Heart right ventricle (tissue), 16 donors: ENCODE results near the gene GFRA3. TPM values are rescaled to one million over a fixed set of nuclear protein-coding genes. Genes with fewer than 3 reads are reported as not detected.
"Not testable (repeated sequence)": the region's sequence is repeated elsewhere in the genome, so short reads cannot be mapped to it uniquely, and the experiment has no call there.

Experiments
- ATAC-seq, 8 donors: fragments of 200-7000 bp; cut with Tn5 transposase; one replicate each; pipeline ENCODE4 v1.9.1; 2020; ENCODE audit warnings: mild to moderate bottlenecking in 8 of 8, moderate library complexity in 8 of 8, moderate number of reproducible peaks in 1 of 8
- DNase-seq, 2 donors: peaks; one replicate each; pipeline ENCODE4 v3.0.0-alpha.2; 2020
- H3K27ac ChIP-seq, 10 donors: fragments of 200-600 bp; sonication (generic) in 2 of 10; one replicate each; pipeline versions ENCODE4 v1.5.0 to v1.8.0; 2020 to 2022; ENCODE audit warnings: mild to moderate bottlenecking in 3 of 10
- H3K27me3 ChIP-seq, 7 donors: fragments of 200-600 bp; one replicate each; pipeline ENCODE4 v1.8.0; 2021 to 2022; ENCODE audit warnings: mild to moderate bottlenecking in 2 of 7
- H3K36me3 ChIP-seq, 9 donors: fragments of 200-600 bp; sonication (generic) in 1 of 9; one replicate each; pipeline versions ENCODE4 v1.5.0 to v1.8.0; 2020 to 2022; ENCODE audit warnings: mild to moderate bottlenecking in 2 of 9
- H3K4me1 ChIP-seq, 9 donors: fragments of 200-600 bp; sonication (generic) in 1 of 9; one replicate each; pipeline versions ENCODE4 v1.5.0 to v1.8.0; 2020 to 2022; ENCODE audit warnings: mild to moderate bottlenecking in 4 of 9
- H3K4me3 ChIP-seq, 10 donors: fragments of 200-600 bp; sonication (generic) in 2 of 10; one replicate each; pipeline versions ENCODE4 v1.5.0 to v1.8.0; 2020 to 2022; ENCODE audit warnings: mild to moderate bottlenecking in 7 of 10, moderate library complexity in 2 of 10
- H3K9me3 ChIP-seq, 11 donors: fragments of 200-600 bp in 10 of 11; sonication (generic) in 2 of 11; one replicate each; pipeline versions ENCODE4 v1.5.0 to v1.8.0; 2013 to 2022; ENCODE audit warnings: mild to moderate bottlenecking in 2 of 11, control low read depth in 1 of 11, moderate library complexity in 1 of 11
- WGBS, 2 donors: extraction: QIAGEN DNeasy Blood & Tissue Kit; methylation state at CpG; one replicate each; pipeline ENCODE4 v1.1.7; 2013; ENCODE audit warnings: inconsistent platforms in 1 of 2; 5-methylcytosine and 5-hydroxymethylcytosine counted together
- intact Hi-C, 10 donors: fragments of 100-400 bp; cut with DNase I; formaldehyde crosslinking; loops; one replicate each; pipeline versions ENCODE4 v1.11.1 to v1.14.2; 2022
- polyA plus RNA-seq, 2 donors: library from polyadenylated mRNA; stranded (reverse); fragments of 200-250 nt; gene quantifications; one replicate each; pipeline ENCODE4 v1.2.3, GENCODE V29; 2013
- total RNA-seq, 10 donors: library from RNA; stranded (reverse); fragmentation: NEBNext Ultra II Directional in 3 of 10; extraction: Animal tissue kit (Norgen Biotek cat#: 25700) in 3 of 10; gene quantifications; one replicate each; pipeline versions ENCODE4 v1.2.1 to v1.2.4, GENCODE V29; 2021 to 2023
- TF ChIP-seq, protein P1 (sequence below), 9 donors: fragments of 200-600 bp; sonication (generic) in 2 of 9; IDR thresholded peaks; one replicate each; pipeline versions ENCODE4 v1.5.0 to v1.8.0; 2021 to 2022; ENCODE audit warnings: antibody characterized with exemption in 9 of 9, mild to moderate bottlenecking in 5 of 9, moderate library complexity in 1 of 9
- donor health status: Arrhythmogenic right ventricular cardiomyopathy.
- donor health status: ischemic (EF 13 %, LVEDD 7.1; RV severe dilation, severe dysfunction).
- donor health status: healthy with polysubstance abuse.
- donor health status: DM: no; HTN: yes; CAD: no.
- donor health status: DM: no; HTN: no; CAD: no.
- donor health status: ischemic (EF 25% LVEDD 6.9; RV normal size, moderate dysfunction).
- donor health status: ischemic (EF 25% LVEDD 5.7; RV mildly dilated, moderate dysfunction).
- donor health status: healthy.
- donor health status: DM: yes; HTN: yes; CAD: no.
- donor health status: Ischemic cardiomyopathy.
- donor health status: ischemic (EF 35%, LVEDD 5.7; RV mildly dilated, moderate dysfunction).
- donor health status: nonischemic (EF 11% LVEDD 7.7; RV severe dilation, severe dysfunction).
- donor health status: DM: yes; HTN: yes; CAD: no.
- donor health status: PGD.
- donor health status: ischemic (EF 29% LVEDD 5.4; RV normal size, mild dysfunction).
- donor health status: nonischemic (EF 23%, LVEDD 6.1; RV moderate dilation, normal function).

Gene GFRA3
- total and polyA plus RNA-seq, 12 donors: 0.15 to 1.7 (median 0.87) TPM; not detected in 1

- Histone ChIP-seq H3K9me3 (no peaks in the 10 kb centered on the region), H3K4me3 (no peak overlapping the region), H3K27me3 (peaks cover 0 to 5% (median 0%) of the 10 kb centered on the region in 7 donors), H3K36me3 (no peaks in the 10 kb centered on the region), H3K4me1 (no peaks in the 10 kb centered on the region), H3K27ac (no peak overlapping the region)
- WGBS, 2 donors: 86 to 97% methylated on average over 3 of the region's 3 CpGs
- TF ChIP-seq, protein P1, sequence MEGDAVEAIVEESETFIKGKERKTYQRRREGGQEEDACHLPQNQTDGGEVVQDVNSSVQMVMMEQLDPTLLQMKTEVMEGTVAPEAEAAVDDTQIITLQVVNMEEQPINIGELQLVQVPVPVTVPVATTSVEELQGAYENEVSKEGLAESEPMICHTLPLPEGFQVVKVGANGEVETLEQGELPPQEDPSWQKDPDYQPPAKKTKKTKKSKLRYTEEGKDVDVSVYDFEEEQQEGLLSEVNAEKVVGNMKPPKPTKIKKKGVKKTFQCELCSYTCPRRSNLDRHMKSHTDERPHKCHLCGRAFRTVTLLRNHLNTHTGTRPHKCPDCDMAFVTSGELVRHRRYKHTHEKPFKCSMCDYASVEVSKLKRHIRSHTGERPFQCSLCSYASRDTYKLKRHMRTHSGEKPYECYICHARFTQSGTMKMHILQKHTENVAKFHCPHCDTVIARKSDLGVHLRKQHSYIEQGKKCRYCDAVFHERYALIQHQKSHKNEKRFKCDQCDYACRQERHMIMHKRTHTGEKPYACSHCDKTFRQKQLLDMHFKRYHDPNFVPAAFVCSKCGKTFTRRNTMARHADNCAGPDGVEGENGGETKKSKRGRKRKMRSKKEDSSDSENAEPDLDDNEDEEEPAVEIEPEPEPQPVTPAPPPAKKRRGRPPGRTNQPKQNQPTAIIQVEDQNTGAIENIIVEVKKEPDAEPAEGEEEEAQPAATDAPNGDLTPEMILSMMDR (IDR thresholded peaks at IDR 0.05): no peak
- intact Hi-C loops: no loop called here
- DNase-seq: no peak
- no peak for ATAC-seq
Measured at GRCh38 chr5:138252944-138253343, 21.5 kb downstream of the GFRA3 start.

DNA sequence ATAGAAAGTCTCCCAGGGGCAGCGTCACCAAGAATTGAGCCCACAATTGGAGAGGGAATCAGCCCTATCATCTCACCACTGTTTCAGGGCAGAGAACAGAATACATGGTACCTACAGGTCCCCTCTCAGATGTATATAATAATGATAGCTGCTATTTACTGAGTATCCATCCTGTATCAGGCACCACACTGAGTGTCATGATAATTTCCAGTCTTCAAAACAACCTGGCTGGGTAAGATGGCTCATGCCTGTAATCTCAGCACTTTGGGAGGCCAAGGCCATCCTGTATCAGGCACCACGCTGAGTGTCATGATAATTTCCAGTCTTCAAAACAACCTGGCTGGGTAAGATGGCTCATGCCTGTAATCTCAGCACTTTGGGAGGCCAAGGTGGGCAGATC, 26.6 kb downstream of the GFRA3 start:
- H3K4me3 ChIP-seq, H3K4me1 ChIP-seq, H3K27ac ChIP-seq, H3K36me3 ChIP-seq, DNase-seq, intact Hi-C loops, ATAC-seq, H3K9me3 ChIP-seq, H3K27me3 ChIP-seq: not testable (repeated sequence)
- 80 to 86% methylated on average over 2 of the region's 2 CpGs for WGBS, 2 donors

DNA sequence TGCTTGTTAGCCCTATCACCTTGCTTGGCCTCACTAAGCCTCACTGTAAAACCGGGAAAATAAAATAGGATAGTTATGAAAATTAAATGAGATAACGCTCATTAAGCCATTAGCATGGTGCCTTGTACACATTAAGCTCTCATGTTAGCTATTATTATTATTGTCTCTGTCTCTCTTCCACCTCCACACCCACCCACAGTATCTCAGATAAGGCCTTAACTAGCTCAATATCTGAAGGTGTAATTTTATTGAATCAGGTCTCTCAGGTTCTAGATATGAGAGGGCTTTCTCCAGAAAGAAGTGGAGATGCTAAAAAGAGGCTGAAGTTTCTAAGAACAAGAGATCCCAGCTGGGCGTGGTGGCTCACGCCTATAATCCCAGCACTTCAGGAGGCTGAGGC, 27.6 kb downstream of the GFRA3 start:
- Histone ChIP-seq H3K9me3 (no peaks in the 10 kb centered on the region), H3K4me3 (no peak overlapping the region), H3K27me3 (peaks cover 0 to 7% (median 0%) of the 10 kb centered on the region in 7 donors), H3K36me3 (no peaks in the 10 kb centered on the region), H3K4me1 (peaks cover 0 to 7% (median 5%) of the 10 kb centered on the region in 9 donors), H3K27ac (no peak overlapping the region)
- ATAC-seq: no peak
- TF ChIP-seq, protein P1 (IDR thresholded peaks at IDR 0.05): no peak
- DNase-seq: no peak
- 91 to 95% methylated on average over 4 of the region's 4 CpGs for WGBS, 2 donors
- intact Hi-C loops: no loop called here

DNA sequence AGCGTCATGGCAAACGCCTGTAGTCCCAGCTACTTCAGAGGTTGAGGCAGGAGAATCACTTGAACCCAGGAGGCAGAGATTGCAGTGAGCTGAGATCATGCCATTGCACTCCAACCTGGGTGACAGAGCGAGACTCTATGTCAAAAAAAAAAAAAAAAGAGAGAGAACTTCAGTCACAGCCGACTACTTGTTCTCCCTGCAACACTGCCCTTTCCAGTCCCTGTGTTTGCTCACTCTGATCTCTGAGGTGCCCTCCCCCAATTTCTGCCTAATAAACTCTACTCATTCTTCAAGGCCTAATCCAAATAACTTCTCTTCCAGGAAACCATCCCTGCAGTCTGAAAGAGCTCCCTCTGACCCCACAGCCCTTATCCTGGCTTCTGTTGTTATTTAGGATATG, 28.1 kb downstream of the GFRA3 start:
- Histone ChIP-seq H3K36me3 (no peaks in the 10 kb centered on the region), H3K4me1 (peaks cover 2 to 12% (median 10%) of the 10 kb centered on the region in 9 donors), H3K4me3 (no peak overlapping the region), H3K27me3 (peaks cover 0 to 12% (median 0%) of the 10 kb centered on the region in 7 donors), H3K27ac (no peak overlapping the region), H3K9me3 (no peaks in the 10 kb centered on the region)
- no peak for DNase-seq
- TF ChIP-seq, protein P1 (IDR thresholded peaks at IDR 0.05): no peak
- intact Hi-C loops: no loop called here
- no peak for ATAC-seq
- WGBS, 2 donors: 85 to 94% methylated on average over 4 of the region's 4 CpGs

- TF ChIP-seq, protein P1 (IDR thresholded peaks at IDR 0.05): no peak
- Histone ChIP-seq H3K27me3 (peaks cover 0 to 18% (median 0%) of the 10 kb centered on the region in 7 donors), H3K9me3 (no peaks in the 10 kb centered on the region), H3K4me1 (peaks cover 4 to 13% (median 13%) of the 10 kb centered on the region in 9 donors), H3K4me3 (no peak overlapping the region), H3K36me3 (no peaks in the 10 kb centered on the region), H3K27ac (no peak overlapping the region)
- no peak for DNase-seq
- no peak for ATAC-seq
- WGBS, 2 donors: 19 to 20% methylated on average over 1 of the region's 1 CpG
- intact Hi-C loops: no loop called here
Measured at GRCh38 chr5:138245717-138246116, 28.7 kb downstream of the GFRA3 start.
